Measurements from ENCODE around the gene KAZN.

The KAZN gene

GRCh38 chr1:15156807-15157380 lies 558.4 kb downstream of the KAZN start:
- Histone ChIP-seq H4K20me1 (ENCODE audit: insufficient read depth, low read length) (no peaks in the 10 kb centered on the region), H3K27me3 (ENCODE audit: insufficient read depth, low read length) (no peaks in the 10 kb centered on the region), H3K9ac (ENCODE audit: low read length) (no peak overlapping the region), H3F3A (ENCODE audit: insufficient read depth, low read length) (no peaks in the 10 kb centered on the region), H3K36me3 (ENCODE audit: insufficient read depth, low read length) (no peaks in the 10 kb centered on the region), H3K27ac (ENCODE audit: low read depth, low read length, poor library complexity, severe bottlenecking) (no peak overlapping the region), H3K4me1 (ENCODE audit: insufficient read depth, low read length, severe bottlenecking) (no peaks in the 10 kb centered on the region), H3K79me2 (ENCODE audit: insufficient read depth, low read length) (no peaks in the 10 kb centered on the region), H3K4me2 (ENCODE audit: low read length) (no peak overlapping the region), H3K4me3 (ENCODE audit: low read depth, low read length, poor library complexity, severe bottlenecking) (no peak overlapping the region), H2AFZ (ENCODE audit: low read length) (no peak overlapping the region), H3K9me2 (ENCODE audit: low read depth, low read length) (no peaks in the 10 kb centered on the region), H3K9me3 (ENCODE audit: low read length) (no peaks in the 10 kb centered on the region)
- TF ChIP-seq EZH2 (IDR thresholded peaks at IDR 0.05; ENCODE audit: borderline replicate concordance, low read length): no peak
- no peak for TF ChIP-seq CTCF (IDR thresholded peaks at IDR 0.05; ENCODE audit: low read length)

- no peaks in the 10 kb centered on the region for H3F3A ChIP-seq (ENCODE audit: insufficient read depth, low read length)
- no peak overlapping the region for H3K4me3 ChIP-seq (ENCODE audit: low read depth, low read length, poor library complexity, severe bottlenecking)
- no peak overlapping the region for H3K27ac ChIP-seq (ENCODE audit: low read depth, low read length, poor library complexity, severe bottlenecking)
- H3K9me2 ChIP-seq (ENCODE audit: low read depth, low read length): no peaks in the 10 kb centered on the region
- H3K79me2 ChIP-seq (ENCODE audit: insufficient read depth, low read length): no peaks in the 10 kb centered on the region
- no peaks in the 10 kb centered on the region for H4K20me1 ChIP-seq (ENCODE audit: insufficient read depth, low read length)
- H3K27me3 ChIP-seq (ENCODE audit: insufficient read depth, low read length): no peaks in the 10 kb centered on the region
- H3K4me1 ChIP-seq (ENCODE audit: insufficient read depth, low read length, severe bottlenecking): no peaks in the 10 kb centered on the region
- H2AFZ ChIP-seq (ENCODE audit: low read length): no peak overlapping the region
- H3K36me3 ChIP-seq (ENCODE audit: insufficient read depth, low read length): no peaks in the 10 kb centered on the region
- no peaks in the 10 kb centered on the region for H3K9me3 ChIP-seq (ENCODE audit: low read length)
- no peak overlapping the region for H3K4me2 ChIP-seq (ENCODE audit: low read length)
- TF ChIP-seq CTCF (IDR thresholded peaks at IDR 0.05; ENCODE audit: low read length) (no peak), EZH2 (IDR thresholded peaks at IDR 0.05; ENCODE audit: borderline replicate concordance, low read length) (no peak)
- no peak overlapping the region for H3K9ac ChIP-seq (ENCODE audit: low read length)
These were observed 559.3 kb downstream of the KAZN start for GRCh38 chr1:15157524-15158399.

- Histone ChIP-seq H3K79me2 (ENCODE audit: insufficient read depth, low read length) (no peaks in the 10 kb centered on the region), H3K9ac (ENCODE audit: low read length) (no peak overlapping the region), H3K27me3 (ENCODE audit: insufficient read depth, low read length) (no peaks in the 10 kb centered on the region), H3K4me3 (ENCODE audit: low read depth, low read length, poor library complexity, severe bottlenecking) (no peak overlapping the region), H4K20me1 (ENCODE audit: insufficient read depth, low read length) (no peaks in the 10 kb centered on the region), H3K9me2 (ENCODE audit: low read depth, low read length) (no peaks in the 10 kb centered on the region), H3F3A (ENCODE audit: insufficient read depth, low read length) (no peaks in the 10 kb centered on the region), H3K9me3 (ENCODE audit: low read length) (no peaks in the 10 kb centered on the region), H3K4me2 (ENCODE audit: low read length) (no peak overlapping the region), H2AFZ (ENCODE audit: low read length) (no peak overlapping the region), H3K36me3 (ENCODE audit: insufficient read depth, low read length) (no peaks in the 10 kb centered on the region), H3K4me1 (ENCODE audit: insufficient read depth, low read length, severe bottlenecking) (no peaks in the 10 kb centered on the region), H3K27ac (ENCODE audit: low read depth, low read length, poor library complexity, severe bottlenecking) (no peak overlapping the region)
- TF ChIP-seq EZH2 (IDR thresholded peaks at IDR 0.05; ENCODE audit: borderline replicate concordance, low read length) (no peak), CTCF (IDR thresholded peaks at IDR 0.05; ENCODE audit: low read length) (no peak)
These were observed 560.2 kb downstream of the KAZN start for GRCh38 chr1:15158506-15159165.
